Endothelial cell of umbilical vein (primary cell): ENCODE results near the gene CNNM3. TPM values are rescaled to one million over a fixed set of nuclear protein-coding genes. Genes with fewer than 3 reads are reported as not detected.
"Not testable (repeated sequence)": the region's sequence is repeated elsewhere in the genome, so short reads cannot be mapped to it uniquely, and the experiment has no call there.

Source experiments
- BruUV-seq: library from RNA; stranded (reverse); fragments of 400-500 nt; replicated peaks from 2 replicates; lab custom pipeline; 2021; lab: Mats Ljungman, UMichigan
- CTCF ChIA-PET: fragments of 300-600, 350-600 bp; sonication (Branson Sonifier 250); formaldehyde crosslinking; loops from one replicate; lab custom pipeline; 2021; ENCODE audit warnings: antibody characterized with exemption, inconsistent platforms; lab: Charles Lee
- POLR2A ChIA-PET: fragments of 300-600, 350-600 bp; sonication (Branson Sonifier 250); formaldehyde crosslinking; loops from one replicate; lab custom pipeline; 2021; ENCODE audit warnings: antibody characterized with exemption, inconsistent platforms; lab: Charles Lee
- DNase-seq: peaks from one replicate; pipeline ENCODE4 v3.0.0-alpha.2; 2011; ENCODE audit warnings: low read depth, low spot score
- FAIRE-seq: peaks from 2 replicates; lab custom pipeline; 2011; peaks lifted over from hg19 to GRCh38; lab: Jason Lieb, UNC
- H2AFZ ChIP-seq: 2 replicates; pipeline ENCODE4 v1.6.0; 2012; ENCODE audit warnings: low read depth, low read length, control low read depth, inconsistent platforms
- H3K27ac ChIP-seq: 2 replicates; pipeline ENCODE4 v1.5.1; 2011; ENCODE audit warnings: low read depth, mild to moderate bottlenecking, control low read depth, low read length, moderate library complexity; ENCODE audit not compliant: insufficient read depth
- H3K27me3 ChIP-seq, 2 experiments: 2 replicates each; pipeline versions ENCODE4 v1.6.0 to v1.6.1; 2011; ENCODE audit warnings: low read length in 2 of 2, mixed read lengths in 1 of 2; ENCODE audit not compliant: control insufficient read depth in 2 of 2, insufficient read depth in 2 of 2
- H3K36me3 ChIP-seq, 2 experiments: 2 replicates in 1 of 2; 3 replicates in 1 of 2; pipeline ENCODE4 v1.5.1; 2011; ENCODE audit warnings: low read length in 2 of 2, mild to moderate bottlenecking in 1 of 2, moderate library complexity in 1 of 2; ENCODE audit not compliant: control insufficient read depth in 2 of 2, insufficient read depth in 2 of 2; ENCODE audit errors: extremely low read depth in 1 of 2
- H3K4me1 ChIP-seq: 3 replicates; pipeline ENCODE4 v1.5.1; 2011; ENCODE audit warnings: mild to moderate bottlenecking, low read length; ENCODE audit not compliant: control insufficient read depth, insufficient read depth; ENCODE audit errors: extremely low read depth
- H3K4me2 ChIP-seq: 2 replicates; pipeline ENCODE4 v1.6.1; 2011; ENCODE audit warnings: low read length, control low read depth, mixed read lengths; ENCODE audit not compliant: insufficient read depth
- H3K4me3 ChIP-seq, 3 experiments: fragments of 200-600 bp in 1 of 3; sonication (generic), shearing (Covaris generic) in 1 of 3; replicated peaks in 1 of 3; 2 replicates each; pipeline ENCODE4 v1.5.1; 2011 to 2016; ENCODE audit warnings: control low read depth in 3 of 3, low read length in 3 of 3, mild to moderate bottlenecking in 2 of 3, inconsistent platforms in 1 of 3, low read depth in 1 of 3, moderate library complexity in 1 of 3; ENCODE audit not compliant: insufficient read depth in 1 of 3
- H3K79me2 ChIP-seq: 2 replicates; pipeline ENCODE4 v1.6.0; 2012; ENCODE audit warnings: low read length, inconsistent platforms; ENCODE audit not compliant: control insufficient read depth, insufficient read depth
- H3K9ac ChIP-seq: replicated peaks from 2 replicates; pipeline ENCODE3; 2011; ENCODE audit warnings: low read length, control low read depth; ENCODE audit not compliant: insufficient read depth; ENCODE audit errors: extremely low read depth
- H3K9me1 ChIP-seq: replicated peaks from 3 replicates; pipeline ENCODE4 v1.6.0; 2011; ENCODE audit warnings: mild to moderate bottlenecking, low read length; ENCODE audit not compliant: control insufficient read depth, insufficient read depth; ENCODE audit errors: extremely low read depth
- H3K9me3 ChIP-seq: replicated peaks from 2 replicates; pipeline ENCODE4 v1.5.1; 2012; ENCODE audit warnings: low read length, inconsistent platforms; ENCODE audit not compliant: control insufficient read depth, insufficient read depth
- H4K20me1 ChIP-seq: replicated peaks from 2 replicates; pipeline ENCODE3; 2011; ENCODE audit warnings: mild to moderate bottlenecking, low read length; ENCODE audit not compliant: control insufficient read depth, insufficient read depth; ENCODE audit errors: extremely low read depth
- EZH2 ChIP-seq: IDR thresholded peaks from 2 replicates; pipeline ENCODE4 v1.6.1; 2012; ENCODE audit warnings: borderline replicate concordance, low read depth, mild to moderate bottlenecking, moderate library complexity, low read length, inconsistent platforms; ENCODE audit not compliant: severe bottlenecking
- FOS ChIP-seq: IDR thresholded peaks from 2 replicates; pipeline ENCODE4 v1.6.1; 2011; ENCODE audit warnings: mild to moderate bottlenecking, low read length, moderate library complexity, borderline replicate concordance; ENCODE audit not compliant: insufficient read depth
- GATA2 ChIP-seq: IDR thresholded peaks from 2 replicates; pipeline ENCODE4 v1.7.0; 2011; ENCODE audit warnings: low read depth, mild to moderate bottlenecking, moderate library complexity, mixed read lengths, low read length; ENCODE audit not compliant: insufficient read length, insufficient read depth
- JUN ChIP-seq: IDR thresholded peaks from 2 replicates; pipeline ENCODE4 v1.6.1; 2011; ENCODE audit warnings: borderline replicate concordance, low read depth; ENCODE audit not compliant: insufficient read length, insufficient read depth
- MYC ChIP-seq: IDR thresholded peaks from one replicate; pipeline ENCODE4 v1.6.1; 2011; ENCODE audit warnings: mild to moderate bottlenecking, low read depth, low read length
- POLR2A ChIP-seq: IDR thresholded peaks from 2 replicates; pipeline ENCODE4 v1.6.1; 2012; ENCODE audit warnings: low read depth, mild to moderate bottlenecking, control low read depth, low read length
- POLR2AphosphoS5 ChIP-seq: IDR thresholded peaks from 2 replicates; pipeline ENCODE4 v1.6.1; 2012; ENCODE audit warnings: low read depth, mild to moderate bottlenecking, control low read depth, low read length, moderate library complexity; ENCODE audit not compliant: insufficient read depth
- dilution Hi-C: fragments of 300-500 bp; cut with MboI; formaldehyde crosslinking; loops from one replicate; pipeline ENCODE4 v1.15.0; 2019; ENCODE audit warnings: low sequenced_read_pairs; ENCODE audit not compliant: extremely low pct_ligation_motif_present
- intact Hi-C: fragments of 100-400 bp; cut with micrococcal nuclease; formaldehyde crosslinking; loops from one replicate; pipeline ENCODE4 v1.10.0; 2022
- polyA plus RNA-seq, 4 experiments: library from polyadenylated mRNA; depleted of rRNA in 3 of 4; stranded (reverse) in 3 of 4; unstranded in 1 of 4; fragments of >200 nt; gene quantifications; 2 replicates each; pipeline versions ENCODE4 v1.2.1 to v1.2.3, GENCODE V29; 2011 to 2012; ENCODE audit warnings: missing spikeins in 1 of 4
- total RNA-seq: library from RNA; stranded (reverse); gene quantifications from 2 replicates; pipeline ENCODE4 v1.2.3, GENCODE V29; 2021
- TF ChIP-seq, protein P1 (sequence below): IDR thresholded peaks from 2 replicates; pipeline ENCODE4 v1.6.1; 2011; ENCODE audit not compliant: insufficient read depth, insufficient read length
- TF ChIP-seq, protein P2 (sequence below), 2 donors: IDR thresholded peaks; 1 replicate in 1 of 2; 2 replicates in 1 of 2; pipeline ENCODE4 v1.5.1; 2011; ENCODE audit warnings: low read length in 2 of 2, mild to moderate bottlenecking in 2 of 2, moderate library complexity in 2 of 2, control low read depth in 1 of 2, inconsistent platforms in 1 of 2, low read depth in 1 of 2; ENCODE audit not compliant: insufficient read depth in 1 of 2; ENCODE audit errors: extremely low read depth in 1 of 2

The CNNM3 gene
- total and polyA plus RNA-seq, 2 donors (not counting 3 experiments of a cell fraction or from before 2014, with no cell fraction given) = 13.0 to 14.9 TPM

DNA sequence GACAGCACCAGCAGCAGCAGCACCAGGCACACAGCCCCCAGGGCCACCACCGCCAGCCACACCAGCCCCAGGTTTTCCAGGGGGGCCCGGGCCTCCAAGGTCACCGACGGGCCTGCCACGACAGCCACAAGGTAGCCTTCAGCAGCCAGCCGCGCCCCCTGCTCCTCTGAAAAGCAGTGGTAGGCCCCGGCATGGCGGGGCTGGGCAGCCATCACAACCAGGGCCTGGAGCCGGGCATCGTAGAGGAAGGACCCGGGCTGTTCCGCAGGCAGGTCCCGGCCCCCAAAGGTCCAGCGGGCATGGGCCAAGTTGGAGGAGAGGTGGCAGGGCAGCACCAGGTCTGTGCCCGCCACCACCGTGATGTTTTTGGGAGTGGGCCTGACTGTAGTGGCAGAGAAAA is 45.0 kb downstream of the CNNM3 start:
- H2AFZ ChIP-seq = no peak overlapping the region
- TF ChIP-seq, protein P1, sequence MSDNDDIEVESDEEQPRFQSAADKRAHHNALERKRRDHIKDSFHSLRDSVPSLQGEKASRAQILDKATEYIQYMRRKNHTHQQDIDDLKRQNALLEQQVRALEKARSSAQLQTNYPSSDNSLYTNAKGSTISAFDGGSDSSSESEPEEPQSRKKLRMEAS = no peak
- TF ChIP-seq JUN = no peak
- TF ChIP-seq FOS = no peak
- TF ChIP-seq POLR2A = no peak
- TF ChIP-seq GATA2 = no peak
- TF ChIP-seq POLR2AphosphoS5 = no peak
- no peak for TF ChIP-seq EZH2
- TF ChIP-seq, protein P2, sequence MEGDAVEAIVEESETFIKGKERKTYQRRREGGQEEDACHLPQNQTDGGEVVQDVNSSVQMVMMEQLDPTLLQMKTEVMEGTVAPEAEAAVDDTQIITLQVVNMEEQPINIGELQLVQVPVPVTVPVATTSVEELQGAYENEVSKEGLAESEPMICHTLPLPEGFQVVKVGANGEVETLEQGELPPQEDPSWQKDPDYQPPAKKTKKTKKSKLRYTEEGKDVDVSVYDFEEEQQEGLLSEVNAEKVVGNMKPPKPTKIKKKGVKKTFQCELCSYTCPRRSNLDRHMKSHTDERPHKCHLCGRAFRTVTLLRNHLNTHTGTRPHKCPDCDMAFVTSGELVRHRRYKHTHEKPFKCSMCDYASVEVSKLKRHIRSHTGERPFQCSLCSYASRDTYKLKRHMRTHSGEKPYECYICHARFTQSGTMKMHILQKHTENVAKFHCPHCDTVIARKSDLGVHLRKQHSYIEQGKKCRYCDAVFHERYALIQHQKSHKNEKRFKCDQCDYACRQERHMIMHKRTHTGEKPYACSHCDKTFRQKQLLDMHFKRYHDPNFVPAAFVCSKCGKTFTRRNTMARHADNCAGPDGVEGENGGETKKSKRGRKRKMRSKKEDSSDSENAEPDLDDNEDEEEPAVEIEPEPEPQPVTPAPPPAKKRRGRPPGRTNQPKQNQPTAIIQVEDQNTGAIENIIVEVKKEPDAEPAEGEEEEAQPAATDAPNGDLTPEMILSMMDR (IDR thresholded peaks at IDR 0.05; ENCODE audit: extremely low read depth in 1 of 2, insufficient read depth in 1 of 2, low read depth in 1 of 2, low read length in 2 of 2) = no peak
- TF ChIP-seq MYC = no peak
- H3K9me1 ChIP-seq = no peaks in the 10 kb centered on the region
- H3K79me2 ChIP-seq = peaks cover 3% of the 10 kb centered on the region
- POLR2A ChIA-PET = no interaction called here
- H3K36me3 ChIP-seq = peaks cover 4 to 43% of the 10 kb centered on the region in 2 experiments
- intact Hi-C loops = no loop called here
- FAIRE-seq (no peak), DNase-seq (no peak)
- H3K4me2 ChIP-seq = no peak overlapping the region
- no peak overlapping the region for H3K27ac ChIP-seq
- no peaks in the 10 kb centered on the region for H3K9me3 ChIP-seq
- dilution Hi-C loops = no loop called here
- no peak overlapping the region for H3K4me3 ChIP-seq
- H3K27me3 ChIP-seq = no peaks in the 10 kb centered on the region
- no peak overlapping the region for H3K9ac ChIP-seq
- H4K20me1 ChIP-seq = no peaks in the 10 kb centered on the region
- no TSS peak for BruUV-seq
- CTCF ChIA-PET = interaction anchor here (4.3 kb wide), 1 partner anchor 8 kb away, joined by 81 read pairs; the partner anchor contains the start of gene SEMA4C
- peaks cover 15% of the 10 kb centered on the region for H3K4me1 ChIP-seq

- H3K27me3 ChIP-seq, intact Hi-C loops, BruUV-seq, H3K9me1 ChIP-seq, H3K9ac ChIP-seq, H3K9me3 ChIP-seq, H4K20me1 ChIP-seq, H3K79me2 ChIP-seq, H3K4me2 ChIP-seq, DNase-seq, FAIRE-seq, H3K27ac ChIP-seq, H2AFZ ChIP-seq, dilution Hi-C loops, H3K4me3 ChIP-seq, POLR2A ChIA-PET: not testable (repeated sequence)
- CTCF ChIA-PET = interaction anchor here (2.2 kb wide), 1 partner anchor 88 kb away, joined by 5 read pairs; no protein-coding TSS in a partner anchor
- peaks cover 4 to 43% of the 10 kb centered on the region in 2 experiments for H3K36me3 ChIP-seq
- peaks cover 25% of the 10 kb centered on the region for H3K4me1 ChIP-seq
Measured at GRCh38 chr2:96863056-96863455, 47.0 kb downstream of the CNNM3 start.
